ENCODE results near the gene POLRMT.

POLRMT gene

GRCh38 chr19:658916-659839 is 25.8 kb upstream of the POLRMT start:
- Histone ChIP-seq H3K27ac (no peak overlapping the region), H3K9me3 (ENCODE audit: severe bottlenecking) (peaks cover 4% of the 10 kb centered on the region), H3K27me3 (ENCODE audit: insufficient read depth, low read depth, severe bottlenecking) (no peaks in the 10 kb centered on the region), H3K36me3 (peaks cover 35% of the 10 kb centered on the region), H3K4me3 (ENCODE audit: low read depth, low read length) (no peak overlapping the region)
- no peak for DNase-seq
- TF ChIP-seq CTCF (IDR thresholded peaks at IDR 0.05; ENCODE audit: low read depth, low read length): no peak

GRCh38 chr19:658059-658839 is 24.9 kb upstream of the POLRMT start:
- Histone ChIP-seq H3K9me3 (ENCODE audit: severe bottlenecking) (no peaks in the 10 kb centered on the region), H3K4me3 (ENCODE audit: low read depth, low read length) (no peak overlapping the region), H3K27me3 (ENCODE audit: insufficient read depth, low read depth, severe bottlenecking) (no peaks in the 10 kb centered on the region), H3K27ac (no peak overlapping the region), H3K36me3 (peaks cover 43% of the 10 kb centered on the region)
- no peak for DNase-seq
- TF ChIP-seq CTCF (IDR thresholded peaks at IDR 0.05; ENCODE audit: low read depth, low read length): no peak

- Histone ChIP-seq H3K4me3 (ENCODE audit: low read depth, low read length) (no peak overlapping the region), H3K27ac (no peak overlapping the region), H3K36me3 (peaks cover 45% of the 10 kb centered on the region), H3K27me3 (ENCODE audit: insufficient read depth, low read depth, severe bottlenecking) (no peaks in the 10 kb centered on the region), H3K9me3 (ENCODE audit: severe bottlenecking) (no peaks in the 10 kb centered on the region)
- DNase-seq: no peak
- no peak for TF ChIP-seq CTCF (IDR thresholded peaks at IDR 0.05; ENCODE audit: low read depth, low read length)
Observed at GRCh38 chr19:657611-658010, 24.3 kb upstream of the POLRMT start.

GRCh38 chr19:656751-657559 is 23.6 kb upstream of the POLRMT start:
- no peak for DNase-seq
- no peak for TF ChIP-seq CTCF (IDR thresholded peaks at IDR 0.05; ENCODE audit: low read depth, low read length)
- H3K27ac ChIP-seq: no peak overlapping the region
- no peaks in the 10 kb centered on the region for H3K27me3 ChIP-seq (ENCODE audit: insufficient read depth, low read depth, severe bottlenecking)
- peaks cover 51% of the 10 kb centered on the region for H3K36me3 ChIP-seq
- no peaks in the 10 kb centered on the region for H3K9me3 ChIP-seq (ENCODE audit: severe bottlenecking)
- H3K4me3 ChIP-seq (ENCODE audit: low read depth, low read length): no peak overlapping the region

GRCh38 chr19:655691-656090 is 22.4 kb upstream of the POLRMT start:
- Histone ChIP-seq H3K4me3 (ENCODE audit: low read depth, low read length) (no peak overlapping the region), H3K27ac (no peak overlapping the region), H3K9me3 (ENCODE audit: severe bottlenecking) (no peaks in the 10 kb centered on the region), H3K27me3 (ENCODE audit: insufficient read depth, low read depth, severe bottlenecking) (no peaks in the 10 kb centered on the region), H3K36me3 (peaks cover 59% of the 10 kb centered on the region)
- DNase-seq: no peak
- TF ChIP-seq CTCF (IDR thresholded peaks at IDR 0.05; ENCODE audit: low read depth, low read length): no peak

Data from WERI-Rb-1 (cell line).